Endodermal cell (in vitro differentiated cells): ENCODE data around the gene VAMP5. TPM values are rescaled to one million over a fixed set of nuclear protein-coding genes. Genes with fewer than 3 reads are reported as not detected.

Source experiments
- DNase-seq: peaks from one replicate; pipeline ENCODE4 v3.0.0-alpha.2; 2017
- H3K27ac ChIP-seq: 2 replicates; pipeline ENCODE4 v1.5.1; 2013; ENCODE audit warnings: mild to moderate bottlenecking, low read depth, low read length, moderate library complexity
- H3K27me3 ChIP-seq: 2 replicates; pipeline ENCODE4 v1.6.1; 2013; ENCODE audit warnings: mild to moderate bottlenecking, low read length, moderate library complexity; ENCODE audit not compliant: insufficient read depth, control insufficient read depth, poor library complexity, severe bottlenecking
- H3K36me3 ChIP-seq: 2 replicates; pipeline ENCODE4 v1.7.0; 2013; ENCODE audit warnings: mild to moderate bottlenecking, low read length, moderate library complexity; ENCODE audit not compliant: control insufficient read depth, insufficient read depth
- H3K4me1 ChIP-seq: one replicate; pipeline ENCODE4 v1.7.0; 2013; ENCODE audit warnings: low read length; ENCODE audit not compliant: control insufficient read depth, insufficient read depth
- H3K4me3 ChIP-seq: 2 replicates; pipeline ENCODE4 v1.5.1; 2013; ENCODE audit warnings: mild to moderate bottlenecking, low read length, moderate library complexity
- H3K9ac ChIP-seq: 2 replicates; pipeline ENCODE4 v1.6.1; 2013; ENCODE audit warnings: mild to moderate bottlenecking, low read length, moderate library complexity; ENCODE audit not compliant: poor library complexity, severe bottlenecking; ENCODE audit errors: extremely low read depth
- H3K9me3 ChIP-seq: 2 replicates; pipeline ENCODE4 v1.6.1; 2013; ENCODE audit warnings: mild to moderate bottlenecking, low read length, moderate library complexity; ENCODE audit not compliant: control insufficient read depth
- H3K27ac Mint-ChIP-seq: 2 replicates; pipeline ENCODE4 v1.8.0; 2020; ENCODE audit warnings: mixed read lengths
- H3K27me3 Mint-ChIP-seq: 2 replicates; pipeline ENCODE4 v1.8.0; 2021; ENCODE audit warnings: mild to moderate bottlenecking, mixed read lengths; ENCODE audit not compliant: insufficient read depth
- H3K36me3 Mint-ChIP-seq: 2 replicates; pipeline ENCODE4 v1.8.0; 2020; ENCODE audit warnings: low read depth, mixed read lengths
- H3K4me1 Mint-ChIP-seq: 2 replicates; pipeline ENCODE4 v1.8.0; 2020; ENCODE audit warnings: mixed read lengths
- H3K4me3 Mint-ChIP-seq: 2 replicates; pipeline ENCODE4 v1.8.0; 2020; ENCODE audit warnings: mild to moderate bottlenecking, moderate library complexity, mixed read lengths
- H3K9me3 Mint-ChIP-seq: 2 replicates; pipeline ENCODE4 v1.8.0; 2020; ENCODE audit warnings: mild to moderate bottlenecking, mixed read lengths
- WGBS, 2 experiments: methylation state at CpG; one replicate each; pipeline versions ENCODE4 v1.1.5 to v1.1.7; 2013; ENCODE audit warnings: missing lambda C conversion rate in 2 of 2, mixed read lengths in 1 of 2; ENCODE audit not compliant: insufficient coverage in 1 of 2, insufficient read length in 1 of 2; 5-methylcytosine and 5-hydroxymethylcytosine counted together
- total RNA-seq, 2 donors: library from RNA; stranded (reverse); fragmentation: NEBNext Ultra II Directional in 1 of 2; extraction: Animal tissue kit (Norgen Biotek cat#: 25700) in 1 of 2; gene quantifications; 2 replicates in 1 of 2; 3 replicates in 1 of 2; pipeline ENCODE4 v1.2.1, GENCODE V29; 2021
- TF ChIP-seq, protein P1 (sequence below): fragments of 200-600 bp; sonication (generic); conservative IDR thresholded peaks from 2 replicates; pipeline ENCODE4 v1.5.0; 2021; ENCODE audit warnings: antibody characterized with exemption, mild to moderate bottlenecking

VAMP5 gene
- total RNA-seq, 2 donors from 2014 or later: 6.3 to 13.9 TPM

DNA sequence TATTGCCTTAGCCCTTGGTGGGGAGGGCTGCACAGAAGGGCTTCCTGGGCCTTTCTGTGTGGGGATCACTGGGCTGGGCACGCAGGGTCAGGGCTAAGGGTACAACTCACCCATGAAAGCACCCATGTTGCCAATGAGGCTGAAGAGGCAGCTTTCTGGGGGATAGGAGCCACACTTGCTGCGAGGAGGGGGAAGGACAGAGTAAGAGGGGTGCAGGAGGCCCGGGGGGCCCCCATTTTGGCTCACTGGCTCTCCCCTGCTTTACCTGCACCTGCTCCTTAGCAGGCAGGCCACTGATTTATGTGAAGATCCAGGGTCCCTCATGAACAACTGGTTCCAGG is 16.0 kb downstream of the VAMP5 start:
- Histone ChIP-seq H3K27ac (no peak overlapping the region), H3K9ac (no peak overlapping the region), H3K36me3 (peaks cover 34% of the 10 kb centered on the region), H3K9me3 (no peaks in the 10 kb centered on the region), H3K27me3 (no peaks in the 10 kb centered on the region), H3K4me1 (peaks cover 13% of the 10 kb centered on the region), H3K4me3 (no peak overlapping the region)
- TF ChIP-seq, protein P1, sequence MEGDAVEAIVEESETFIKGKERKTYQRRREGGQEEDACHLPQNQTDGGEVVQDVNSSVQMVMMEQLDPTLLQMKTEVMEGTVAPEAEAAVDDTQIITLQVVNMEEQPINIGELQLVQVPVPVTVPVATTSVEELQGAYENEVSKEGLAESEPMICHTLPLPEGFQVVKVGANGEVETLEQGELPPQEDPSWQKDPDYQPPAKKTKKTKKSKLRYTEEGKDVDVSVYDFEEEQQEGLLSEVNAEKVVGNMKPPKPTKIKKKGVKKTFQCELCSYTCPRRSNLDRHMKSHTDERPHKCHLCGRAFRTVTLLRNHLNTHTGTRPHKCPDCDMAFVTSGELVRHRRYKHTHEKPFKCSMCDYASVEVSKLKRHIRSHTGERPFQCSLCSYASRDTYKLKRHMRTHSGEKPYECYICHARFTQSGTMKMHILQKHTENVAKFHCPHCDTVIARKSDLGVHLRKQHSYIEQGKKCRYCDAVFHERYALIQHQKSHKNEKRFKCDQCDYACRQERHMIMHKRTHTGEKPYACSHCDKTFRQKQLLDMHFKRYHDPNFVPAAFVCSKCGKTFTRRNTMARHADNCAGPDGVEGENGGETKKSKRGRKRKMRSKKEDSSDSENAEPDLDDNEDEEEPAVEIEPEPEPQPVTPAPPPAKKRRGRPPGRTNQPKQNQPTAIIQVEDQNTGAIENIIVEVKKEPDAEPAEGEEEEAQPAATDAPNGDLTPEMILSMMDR: no peak
- no peak overlapping the region for H3K4me3 Mint-ChIP-seq
- peaks cover 21% of the 10 kb centered on the region for H3K4me1 Mint-ChIP-seq
- peaks cover 26% of the 10 kb centered on the region for H3K36me3 Mint-ChIP-seq
- no peaks in the 10 kb centered on the region for H3K9me3 Mint-ChIP-seq
- no peak for DNase-seq
- H3K27ac Mint-ChIP-seq: no peak overlapping the region
- no peaks in the 10 kb centered on the region for H3K27me3 Mint-ChIP-seq
- 87 to 93% methylated on average over 3 of the region's 3 CpGs for WGBS, 2 experiments

DNA sequence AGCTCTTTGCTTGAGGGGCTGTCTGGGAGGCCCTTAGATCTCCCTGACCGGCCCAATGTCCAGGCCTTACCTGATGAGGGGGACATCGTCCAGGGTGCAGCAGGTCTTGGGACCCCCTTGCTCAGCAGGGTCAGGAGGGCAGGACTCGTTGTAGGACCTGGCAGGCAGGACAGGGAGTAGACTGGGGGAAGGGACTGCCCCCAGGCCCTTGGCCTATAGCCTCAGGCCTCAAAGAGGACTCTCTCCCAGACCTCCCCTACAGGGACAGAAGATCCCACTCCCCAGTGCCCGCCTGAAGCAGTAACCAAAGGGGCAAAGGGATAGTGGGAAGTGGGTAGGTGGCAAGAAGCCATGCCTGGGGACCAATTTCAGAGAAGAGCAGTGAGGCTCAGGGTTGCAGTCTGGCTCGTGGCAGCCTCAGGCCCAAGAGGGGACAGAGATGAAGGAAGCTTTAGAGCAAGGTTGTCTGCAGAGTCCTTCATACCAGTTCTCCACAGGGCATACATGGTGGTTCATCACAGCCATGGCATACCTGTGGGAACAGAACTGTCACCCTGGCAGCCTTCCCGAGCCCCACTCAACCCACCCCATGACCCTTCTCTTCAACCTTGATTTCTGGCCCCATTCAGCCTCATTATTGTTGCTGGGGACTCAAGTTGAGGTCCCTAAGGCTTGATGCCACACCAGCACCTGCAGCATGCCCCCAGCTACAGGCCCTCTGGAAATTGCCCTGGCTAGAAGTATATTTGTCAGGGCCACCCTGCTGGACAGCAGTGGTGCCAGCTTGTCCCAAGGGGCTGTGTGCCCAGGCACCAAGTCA is 16.9 kb downstream of the VAMP5 start:
- H3K9me3 ChIP-seq: no peaks in the 10 kb centered on the region
- TF ChIP-seq, protein P1: no peak
- H3K4me3 ChIP-seq: peak overlapping the region; percentile 81
- Mint-ChIP-seq H3K4me1 (peaks cover 18% of the 10 kb centered on the region), H3K36me3 (peaks cover 26% of the 10 kb centered on the region), H3K27me3 (no peaks in the 10 kb centered on the region), H3K4me3 (peak overlapping the region; percentile 84), H3K9me3 (no peaks in the 10 kb centered on the region), H3K27ac (peak overlapping the region; percentile 10)
- 90 to 95% methylated on average over 4 to 6 of the region's 6 CpGs for WGBS, 2 experiments
- no peak overlapping the region for H3K27ac ChIP-seq
- DNase-seq: peak; percentile 35
- no peaks in the 10 kb centered on the region for H3K27me3 ChIP-seq
- H3K4me1 ChIP-seq: peaks cover 15% of the 10 kb centered on the region
- H3K9ac ChIP-seq: peak overlapping the region; percentile 54
- peaks cover 44% of the 10 kb centered on the region for H3K36me3 ChIP-seq

DNA sequence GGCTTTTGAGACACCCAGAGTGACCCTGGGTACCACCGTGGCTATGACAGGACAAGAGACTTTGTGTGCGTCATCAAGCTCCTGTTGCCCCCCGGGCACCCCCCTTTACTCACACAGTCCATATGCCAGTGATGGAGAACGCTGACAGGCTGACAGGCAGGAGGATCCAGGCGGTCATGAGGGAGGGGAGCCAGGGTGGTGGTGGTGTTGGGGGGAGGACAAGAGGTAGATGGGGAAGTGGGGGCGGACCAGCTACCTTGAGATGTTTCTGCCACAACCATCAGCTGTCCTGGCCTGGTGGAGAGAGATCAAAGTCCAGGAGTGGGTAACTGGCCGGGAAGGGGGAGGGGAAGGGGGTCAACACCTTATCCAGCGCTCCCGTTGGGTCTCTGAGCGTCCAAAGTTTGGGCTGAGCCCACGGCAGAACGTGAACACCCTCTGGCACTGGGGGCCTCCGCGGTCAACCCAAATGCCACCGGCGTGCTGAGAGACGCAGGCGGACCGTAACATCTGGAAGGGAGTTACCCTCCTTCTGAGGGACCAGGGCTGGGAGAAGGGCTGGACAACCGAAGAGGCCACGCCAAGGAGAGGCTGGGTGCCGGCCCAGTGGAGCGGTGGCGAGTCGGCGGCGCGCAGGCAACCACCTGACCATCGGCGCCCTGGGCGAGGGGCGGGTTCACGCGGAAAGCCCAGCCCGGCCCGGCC is 17.7 kb downstream of the VAMP5 start:
- Mint-ChIP-seq H3K27ac (peak overlapping the region; percentile 10), H3K4me1 (peaks cover 12% of the 10 kb centered on the region), H3K36me3 (peaks cover 21% of the 10 kb centered on the region), H3K9me3 (no peaks in the 10 kb centered on the region), H3K4me3 (peak overlapping the region; percentile 84), H3K27me3 (no peaks in the 10 kb centered on the region)
- no peaks in the 10 kb centered on the region for H3K27me3 ChIP-seq
- H3K36me3 ChIP-seq: peaks cover 45% of the 10 kb centered on the region
- H3K27ac ChIP-seq: no peak overlapping the region
- TF ChIP-seq, protein P1: no peak
- peak overlapping the region; percentile 54 for H3K9ac ChIP-seq
- H3K9me3 ChIP-seq: no peaks in the 10 kb centered on the region
- H3K4me3 ChIP-seq: peak overlapping the region; percentile 81
- DNase-seq: no peak
- WGBS, 2 experiments: 12 to 13% methylated on average over 5 to 36 of the region's 36 CpGs
- peaks cover 15% of the 10 kb centered on the region for H3K4me1 ChIP-seq
